ENCODE measurements around the gene ZBTB17.

- no peak for TF ChIP-seq CTCF (IDR thresholded peaks at IDR 0.05; ENCODE audit: low read depth, low read length)
- TF ChIP-seq EZH2phosphoT487 (IDR thresholded peaks at IDR 0.05; ENCODE audit: low read depth): no peak
Observed at GRCh38 chr1:15899266-15899665, 76.6 kb downstream of the ZBTB17 start.
